Progenitor cell of endocrine pancreas (in vitro differentiated cells): ENCODE results near the gene PRTFDC1. TPM values are rescaled to one million over a fixed set of nuclear protein-coding genes. Genes with fewer than 3 reads are reported as not detected.

Experiments
- DNase-seq: peaks from one replicate; pipeline ENCODE4 v3.0.0; 2021; ENCODE audit warnings: low spot score; ENCODE audit not compliant: unreplicated experiment
- H3K27ac Mint-ChIP-seq: 2 replicates; pipeline ENCODE4 v1.8.0; 2021; ENCODE audit warnings: mild to moderate bottlenecking, moderate library complexity, mixed read lengths
- H3K27me3 Mint-ChIP-seq: 2 replicates; pipeline ENCODE4 v1.8.0; 2021; ENCODE audit warnings: mixed read lengths
- H3K36me3 Mint-ChIP-seq: 2 replicates; pipeline ENCODE4 v1.8.0; 2022; ENCODE audit warnings: mixed read lengths; ENCODE audit not compliant: insufficient read depth
- H3K4me1 Mint-ChIP-seq: 2 replicates; pipeline ENCODE4 v1.8.0; 2021; ENCODE audit warnings: low read depth, mixed read lengths
- H3K4me3 Mint-ChIP-seq: 2 replicates; pipeline ENCODE4 v1.8.0; 2021; ENCODE audit warnings: low read depth, mild to moderate bottlenecking, moderate library complexity, mixed read lengths
- H3K9me3 Mint-ChIP-seq: 2 replicates; pipeline ENCODE4 v1.8.0; 2021; ENCODE audit warnings: low read depth, mixed read lengths
- CTCF ChIP-seq: fragments of 200-600 bp; sonication (generic); IDR thresholded peaks from one replicate; pipeline ENCODE4 v1.5.0; 2021; ENCODE audit warnings: antibody characterized with exemption, mild to moderate bottlenecking; ENCODE audit not compliant: unreplicated experiment
- total RNA-seq: library from RNA; stranded (reverse); gene quantifications from 2 replicates; pipeline ENCODE4 v1.2.1, GENCODE V29; 2021

PRTFDC1 gene
- total RNA-seq, 1 donor from 2014 or later, result 35.4 TPM

DNA sequence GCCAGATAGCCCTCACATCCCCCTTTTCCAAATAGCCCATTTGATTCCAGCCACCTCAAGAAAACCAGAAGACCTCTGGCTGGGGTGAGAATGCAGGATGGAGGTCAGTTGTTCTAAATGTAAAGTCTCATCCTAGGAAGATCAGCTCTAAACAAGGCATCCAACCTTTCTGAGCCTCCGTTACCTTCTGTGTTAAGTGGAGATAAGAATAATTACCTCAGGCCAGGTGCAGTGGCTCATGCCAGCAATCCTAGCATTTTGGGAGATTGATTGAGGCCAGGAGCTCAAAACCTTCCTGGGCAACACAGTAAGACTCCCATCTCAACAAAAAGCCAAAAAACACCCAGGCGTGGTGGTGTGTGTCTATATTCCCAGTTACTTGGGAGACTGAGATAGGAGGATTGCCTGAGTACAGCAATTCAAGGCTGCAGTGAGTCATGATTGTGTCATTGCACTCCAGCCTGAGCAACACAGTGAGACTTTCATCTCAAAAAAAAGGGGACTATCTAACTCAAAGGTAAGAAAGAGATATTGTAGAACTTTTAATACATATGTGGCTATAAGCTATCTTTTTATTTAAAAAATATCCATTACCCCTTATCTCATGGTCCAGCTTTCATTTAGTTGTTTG, 43.5 kb downstream of the PRTFDC1 start:
- Mint-ChIP-seq H3K27me3 (no peaks in the 10 kb centered on the region), H3K4me3 (no peak overlapping the region), H3K27ac (no peak overlapping the region), H3K36me3 (peaks cover 12% of the 10 kb centered on the region), H3K9me3 (no peaks in the 10 kb centered on the region), H3K4me1 (no peaks in the 10 kb centered on the region)
- DNase-seq, result no peak
- no peak for TF ChIP-seq CTCF

- Mint-ChIP-seq H3K27me3 (no peaks in the 10 kb centered on the region), H3K4me1 (no peaks in the 10 kb centered on the region), H3K4me3 (no peak overlapping the region)
These were observed 44.5 kb downstream of the PRTFDC1 start for GRCh38 chr10:24907956-24908355.

GRCh38 chr10:24906372-24906771, 46.0 kb downstream of the PRTFDC1 start:
- no peak for TF ChIP-seq CTCF
- H3K36me3 Mint-ChIP-seq, result peaks cover 10% of the 10 kb centered on the region
- H3K9me3 Mint-ChIP-seq, result no peaks in the 10 kb centered on the region
- no peak overlapping the region for H3K27ac Mint-ChIP-seq
- DNase-seq, result no peak
- H3K27me3 Mint-ChIP-seq, result no peaks in the 10 kb centered on the region
- H3K4me3 Mint-ChIP-seq, result no peak overlapping the region
- H3K4me1 Mint-ChIP-seq, result peaks cover 6% of the 10 kb centered on the region

More at GRCh38 chr10:24907956-24908355, 44.5 kb downstream of the PRTFDC1 start:
- no peak for DNase-seq
- no peaks in the 10 kb centered on the region for H3K9me3 Mint-ChIP-seq
- H3K36me3 Mint-ChIP-seq, result peaks cover 12% of the 10 kb centered on the region
- no peak for TF ChIP-seq CTCF
- H3K27ac Mint-ChIP-seq, result no peak overlapping the region

- no peak overlapping the region for H3K4me3 Mint-ChIP-seq
- no peak for DNase-seq
- no peak for TF ChIP-seq CTCF
- peaks cover 6% of the 10 kb centered on the region for H3K4me1 Mint-ChIP-seq
- no peak overlapping the region for H3K27ac Mint-ChIP-seq
- no peaks in the 10 kb centered on the region for H3K27me3 Mint-ChIP-seq
- peaks cover 10% of the 10 kb centered on the region for H3K36me3 Mint-ChIP-seq
- H3K9me3 Mint-ChIP-seq, result no peaks in the 10 kb centered on the region
These were observed 47.6 kb downstream of the PRTFDC1 start for GRCh38 chr10:24904824-24905223.

- H3K4me3 Mint-ChIP-seq, result no peak overlapping the region
- H3K27ac Mint-ChIP-seq, result no peak overlapping the region
- no peaks in the 10 kb centered on the region for H3K27me3 Mint-ChIP-seq
- peaks cover 13% of the 10 kb centered on the region for H3K36me3 Mint-ChIP-seq
- H3K4me1 Mint-ChIP-seq, result peaks cover 6% of the 10 kb centered on the region
- TF ChIP-seq CTCF, result no peak
- H3K9me3 Mint-ChIP-seq, result no peaks in the 10 kb centered on the region
- DNase-seq, result no peak
These were observed 50.0 kb downstream of the PRTFDC1 start for GRCh38 chr10:24902400-24902728.
